ENCODE measurements around the gene RIT2. TPM values are rescaled to one million over a fixed set of nuclear protein-coding genes. Genes with fewer than 3 reads are reported as not detected.

The RIT2 gene
- total RNA-seq (not detected), polyA plus RNA-seq (not detected)
- long read RNA-seq, donor 1, result 0 reads
- long read RNA-seq, donor 2, result 0 reads

DNA sequence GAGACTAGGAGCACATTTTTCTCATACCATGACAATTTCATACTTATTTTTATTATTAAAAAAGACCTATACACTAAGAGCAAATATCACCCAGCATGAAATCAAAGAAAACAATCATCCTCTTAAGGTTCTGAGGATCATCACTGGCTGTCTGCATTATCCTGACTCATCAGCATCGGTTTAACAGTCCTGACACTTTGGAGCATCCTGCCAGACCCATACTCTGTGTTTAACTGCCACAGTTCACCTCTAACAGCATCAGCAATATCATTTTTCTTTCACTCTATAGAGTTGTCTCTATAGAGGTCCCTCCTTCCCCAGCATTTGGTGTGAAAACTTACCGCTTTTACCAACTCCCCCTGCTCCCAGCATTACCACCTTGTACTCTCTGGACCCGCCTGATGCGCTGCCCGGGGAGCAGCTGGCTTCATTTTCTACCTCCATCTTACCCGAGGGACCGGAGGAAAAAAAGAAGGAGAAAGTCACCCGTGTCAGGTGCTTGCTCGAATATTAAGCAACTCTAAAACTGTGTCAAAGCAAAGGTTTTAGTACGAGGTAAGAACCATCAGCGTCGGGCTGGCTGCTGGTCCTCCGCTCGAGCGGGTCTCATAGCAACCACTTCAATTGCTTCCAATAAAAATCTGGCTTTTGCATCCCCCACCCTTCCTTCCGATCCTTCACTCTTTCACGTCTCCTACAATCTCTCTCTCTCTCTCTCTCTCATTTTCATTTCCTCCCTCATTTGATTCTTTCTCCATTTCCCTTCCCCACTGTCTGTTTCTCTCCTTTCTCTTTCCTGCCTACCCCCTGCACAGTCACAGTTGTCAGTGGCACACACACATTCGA lies at the start of gene RIT2:
RIT2 (minus strand) TSS at position 610 of the 846 bp plus-strand sequence.
- Histone ChIP-seq H3K9me3 (no peaks in the 10 kb centered on the region), H3K4me3 (no peak within 1 kb of the TSS), H3K36me3 (no peaks in the 10 kb centered on the region), H3K27me3 (replicated peaks in 1 of 7) (no peaks in the 10 kb centered on the region), H3K4me1 (no peaks in the 10 kb centered on the region), H3K27ac (no peak within 1 kb of the TSS)
- TF ChIP-seq POLR2A (IDR thresholded peaks at IDR 0.05) (no peak), POLR2AphosphoS5 (IDR thresholded peaks at IDR 0.05) (no peak)
- TF ChIP-seq, protein P1, sequence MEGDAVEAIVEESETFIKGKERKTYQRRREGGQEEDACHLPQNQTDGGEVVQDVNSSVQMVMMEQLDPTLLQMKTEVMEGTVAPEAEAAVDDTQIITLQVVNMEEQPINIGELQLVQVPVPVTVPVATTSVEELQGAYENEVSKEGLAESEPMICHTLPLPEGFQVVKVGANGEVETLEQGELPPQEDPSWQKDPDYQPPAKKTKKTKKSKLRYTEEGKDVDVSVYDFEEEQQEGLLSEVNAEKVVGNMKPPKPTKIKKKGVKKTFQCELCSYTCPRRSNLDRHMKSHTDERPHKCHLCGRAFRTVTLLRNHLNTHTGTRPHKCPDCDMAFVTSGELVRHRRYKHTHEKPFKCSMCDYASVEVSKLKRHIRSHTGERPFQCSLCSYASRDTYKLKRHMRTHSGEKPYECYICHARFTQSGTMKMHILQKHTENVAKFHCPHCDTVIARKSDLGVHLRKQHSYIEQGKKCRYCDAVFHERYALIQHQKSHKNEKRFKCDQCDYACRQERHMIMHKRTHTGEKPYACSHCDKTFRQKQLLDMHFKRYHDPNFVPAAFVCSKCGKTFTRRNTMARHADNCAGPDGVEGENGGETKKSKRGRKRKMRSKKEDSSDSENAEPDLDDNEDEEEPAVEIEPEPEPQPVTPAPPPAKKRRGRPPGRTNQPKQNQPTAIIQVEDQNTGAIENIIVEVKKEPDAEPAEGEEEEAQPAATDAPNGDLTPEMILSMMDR (IDR thresholded peaks at IDR 0.05 in 8 of 11, conservative IDR thresholded peaks at IDR 0.05 in 3 of 11), result no peak
- intact Hi-C loops (cut with DNase I; ENCODE audit: low total_unique reads), result no loop called here
- no peak for DNase-seq
- 67 to 75% (median 70%) methylated on average over 18 of the region's 18 CpGs for WGBS, 5 donors

DNA sequence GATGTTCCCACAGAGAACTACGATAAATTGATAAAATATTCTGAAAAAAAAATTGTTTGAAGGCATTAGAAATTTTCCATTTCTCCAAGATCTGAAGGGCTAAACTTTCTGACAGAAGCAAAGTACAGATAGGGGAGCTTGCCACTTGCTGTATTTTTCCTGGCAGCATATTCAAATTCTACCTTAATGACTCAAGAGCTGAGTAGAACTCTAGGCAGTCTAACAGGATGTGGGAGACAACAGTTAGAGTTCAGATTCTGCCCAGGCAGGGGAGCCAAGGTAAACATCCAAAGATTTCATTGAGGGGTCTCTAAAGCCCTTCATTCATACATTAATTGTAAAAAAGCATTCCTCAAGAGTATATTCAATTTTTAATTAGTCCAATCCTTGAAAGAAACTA lies 46.0 kb upstream of the RIT2 start:
- intact Hi-C loops (cut with DNase I; ENCODE audit: low total_unique reads), result no loop called here

DNA sequence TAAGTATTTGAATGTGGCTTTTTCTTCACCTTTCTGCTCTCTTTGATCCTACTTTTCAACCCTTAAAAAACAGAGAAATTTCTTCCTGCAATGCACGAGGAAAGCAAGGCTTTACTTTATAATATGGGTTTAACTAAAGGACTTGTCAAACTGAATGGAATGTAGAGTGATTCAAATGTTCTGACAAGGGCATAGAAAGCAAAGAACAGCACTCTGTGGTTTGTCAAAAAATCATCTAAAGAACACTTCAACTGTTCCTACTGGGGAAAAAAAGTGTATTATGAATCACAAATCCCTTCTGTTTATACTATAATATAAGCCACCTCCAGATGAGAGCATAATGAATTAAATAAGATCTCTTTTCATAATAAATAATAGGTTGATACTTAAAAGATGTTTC lies 45.0 kb upstream of the RIT2 start:
- H3K27me3 ChIP-seq (replicated peaks in 1 of 7), result no peaks in the 10 kb centered on the region
- H3K9me3 ChIP-seq, result peaks cover 0 to 23% (median 17%) of the 10 kb centered on the region in 8 donors
- TF ChIP-seq, protein P1 (IDR thresholded peaks at IDR 0.05 in 8 of 11, conservative IDR thresholded peaks at IDR 0.05 in 3 of 11), result no peak
- TF ChIP-seq POLR2AphosphoS5 (IDR thresholded peaks at IDR 0.05), result no peak
- no peak for TF ChIP-seq POLR2A (IDR thresholded peaks at IDR 0.05)
- H3K4me3 ChIP-seq, result no peak overlapping the region
- no peak for DNase-seq
- H3K36me3 ChIP-seq, result no peaks in the 10 kb centered on the region
- intact Hi-C loops (cut with DNase I; ENCODE audit: low total_unique reads), result no loop called here
- 30 to 56% (median 36%) methylated on average over 1 of the region's 1 CpG for WGBS, 5 donors
- H3K27ac ChIP-seq, result no peak overlapping the region
- no peaks in the 10 kb centered on the region for H3K4me1 ChIP-seq

More for the DNA sequence above, 46.0 kb upstream of the RIT2 start:
- no peak overlapping the region for H3K27ac ChIP-seq
- DNase-seq, result no peak
- no peaks in the 10 kb centered on the region for H3K27me3 ChIP-seq (replicated peaks in 1 of 7)
- WGBS, 5 donors, result 66 to 75% (median 72%) methylated on average over 1 of the region's 1 CpG
- H3K9me3 ChIP-seq, result peaks cover 0 to 33% (median 26%) of the 10 kb centered on the region in 8 donors
- H3K4me1 ChIP-seq, result no peaks in the 10 kb centered on the region
- H3K4me3 ChIP-seq, result no peak overlapping the region
- TF ChIP-seq POLR2AphosphoS5 (IDR thresholded peaks at IDR 0.05), result no peak
- TF ChIP-seq, protein P1 (IDR thresholded peaks at IDR 0.05 in 8 of 11, conservative IDR thresholded peaks at IDR 0.05 in 3 of 11), result no peak
- TF ChIP-seq POLR2A (IDR thresholded peaks at IDR 0.05), result no peak
- H3K36me3 ChIP-seq, result no peaks in the 10 kb centered on the region

DNA sequence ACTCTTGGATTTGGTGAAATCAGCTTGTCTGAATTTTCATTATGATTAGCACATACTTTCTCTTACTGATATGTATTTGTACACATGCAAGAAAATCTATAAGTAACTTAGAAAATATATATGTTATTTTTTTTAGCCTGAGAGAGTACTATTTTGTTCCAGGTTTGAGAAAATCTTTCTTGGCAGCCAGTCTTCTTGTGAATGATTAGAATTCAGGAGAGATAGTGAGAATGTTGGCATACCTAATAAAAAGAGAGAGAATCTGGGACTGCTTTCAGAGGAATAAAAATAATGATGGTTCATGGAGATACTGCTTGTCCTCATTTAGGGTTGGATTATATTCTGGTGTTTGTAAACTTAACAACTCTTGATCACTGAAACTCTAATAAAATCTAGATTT lies 44.4 kb upstream of the RIT2 start:
- no peak overlapping the region for H3K27ac ChIP-seq
- TF ChIP-seq, protein P1 (IDR thresholded peaks at IDR 0.05 in 8 of 11, conservative IDR thresholded peaks at IDR 0.05 in 3 of 11), result no peak
- TF ChIP-seq POLR2A (IDR thresholded peaks at IDR 0.05) (no peak), POLR2AphosphoS5 (IDR thresholded peaks at IDR 0.05) (no peak)
- no peaks in the 10 kb centered on the region for H3K4me1 ChIP-seq
- intact Hi-C loops (cut with DNase I; ENCODE audit: low total_unique reads), result no loop called here
- H3K36me3 ChIP-seq, result no peaks in the 10 kb centered on the region
- no peaks in the 10 kb centered on the region for H3K27me3 ChIP-seq (replicated peaks in 1 of 7)
- peaks cover 0 to 17% (median 11%) of the 10 kb centered on the region in 8 donors for H3K9me3 ChIP-seq
- H3K4me3 ChIP-seq, result no peak overlapping the region
- no peak for DNase-seq

All from spleen (tissue), 13 donors.